Right renal pelvis (tissue), 4 donors: Measurements from ENCODE around the gene BEST2. TPM values are rescaled to one million over a fixed set of nuclear protein-coding genes. Genes with fewer than 3 reads are reported as not detected.
"Not testable (repeated sequence)": the region's sequence is repeated elsewhere in the genome, so short reads cannot be mapped to it uniquely, and the experiment has no call there.

Experiments used
- DNase-seq, 4 donors: peaks; one replicate each; pipeline ENCODE4 v3.0.0-alpha.2; 2013; ENCODE audit warnings: low read depth in 4 of 4, low spot score in 3 of 4, missing footprints in 1 of 4
- polyA plus RNA-seq, 4 donors: library from polyadenylated mRNA; unstranded; fragments of 120-200 nt; gene quantifications; one replicate each; pipeline ENCODE4 v1.2.1, GENCODE V29; 2013; ENCODE audit not compliant: insufficient read length in 4 of 4

The BEST2 gene
- polyA plus RNA-seq, 4 donors, result 0.12 TPM; not detected in 3

- no peak for DNase-seq
These were observed 44.8 kb downstream of the BEST2 start for GRCh38 chr19:12796146-12797071.

DNA sequence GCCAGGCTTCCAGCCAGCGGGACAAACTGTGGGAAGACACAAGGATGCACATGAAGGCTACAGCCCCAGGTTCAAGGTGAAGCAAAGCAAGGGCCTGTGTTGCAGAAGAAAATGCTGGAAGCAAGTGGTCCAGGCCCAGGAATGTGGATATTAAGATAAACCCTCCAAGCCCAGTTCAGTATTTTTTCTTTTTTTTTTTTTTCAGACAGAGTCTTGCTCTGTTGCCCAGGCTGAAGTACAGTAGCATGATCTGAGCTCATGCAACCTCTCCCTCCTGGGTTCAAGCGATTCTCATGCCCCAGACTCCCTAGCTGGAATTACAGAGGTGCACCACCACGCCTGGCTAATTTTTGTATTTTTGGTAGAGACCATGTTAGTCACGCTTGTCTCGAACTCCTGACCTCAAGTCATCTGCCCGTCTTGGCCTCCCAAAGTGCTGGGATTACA, 45.6 kb downstream of the BEST2 start:
- no peak for DNase-seq

DNA sequence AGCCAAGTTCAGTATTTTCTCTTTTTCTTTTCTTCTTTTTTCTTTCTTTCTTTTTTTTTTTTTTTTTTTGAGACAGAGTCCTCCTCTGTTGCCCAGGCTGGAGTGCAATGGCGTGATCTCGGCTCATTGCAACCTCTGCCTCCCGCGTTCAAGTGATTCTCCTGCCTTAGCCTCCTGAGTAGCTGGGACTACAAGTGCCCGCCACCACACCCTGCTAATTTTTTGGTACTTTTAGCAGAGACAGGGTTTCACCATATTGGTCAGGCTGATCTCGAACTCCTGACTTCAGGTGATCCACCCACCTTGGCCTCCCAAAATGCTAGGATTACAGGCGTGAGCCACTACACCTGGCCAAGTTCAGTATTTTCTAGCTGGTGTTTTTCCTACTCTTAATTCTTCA, 46.0 kb downstream of the BEST2 start:
- not testable (repeated sequence) for DNase-seq

DNA sequence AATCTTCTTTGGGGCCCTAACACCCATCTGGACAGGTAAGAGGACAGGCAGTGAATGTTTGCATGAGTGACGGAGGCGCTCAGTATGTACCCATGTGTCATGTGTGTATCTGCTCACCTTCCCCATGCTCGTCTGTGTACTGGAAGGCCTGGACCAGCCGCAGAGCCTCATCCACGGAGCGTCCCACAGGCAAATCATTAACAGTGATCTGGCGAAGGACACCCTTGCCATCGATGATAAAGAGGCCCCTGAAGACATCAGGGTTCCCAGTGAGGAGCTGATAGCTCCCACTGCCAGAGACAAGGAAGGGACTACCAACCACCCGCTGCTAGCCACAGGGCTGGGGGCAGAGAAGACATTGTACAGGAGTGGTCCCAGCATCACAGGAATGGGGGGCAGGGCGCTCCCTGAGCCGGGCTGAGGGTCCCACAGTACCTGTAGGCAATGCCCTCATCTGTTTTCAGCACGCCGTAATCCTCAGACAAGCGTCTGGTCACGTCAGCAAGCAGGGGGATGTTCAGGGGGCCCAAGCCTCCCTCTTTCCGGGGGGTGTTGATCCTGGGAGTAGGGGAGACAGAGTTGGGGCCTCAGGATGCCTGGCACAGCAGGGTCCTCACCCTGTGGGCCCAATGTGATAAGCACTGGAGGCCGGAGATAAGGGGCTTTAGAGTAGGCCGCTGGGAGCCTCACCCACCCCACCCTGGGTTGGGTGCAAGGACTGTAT, 48.3 kb downstream of the BEST2 start:
- no peak for DNase-seq

DNA sequence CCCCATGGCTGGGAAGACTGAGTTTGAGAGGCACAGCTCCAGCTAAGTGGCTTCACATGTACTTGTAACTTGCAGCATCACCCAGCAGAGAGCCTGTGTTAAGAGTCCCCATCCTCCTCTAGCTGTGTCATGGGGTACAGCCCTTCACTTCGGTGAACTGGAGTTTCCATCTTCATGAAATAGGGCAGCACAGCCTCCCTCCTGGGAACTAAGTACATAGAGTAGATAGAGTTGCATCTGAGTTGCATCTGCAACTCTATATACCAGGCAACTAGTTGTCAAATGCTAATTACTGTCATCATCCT, 48.8 kb downstream of the BEST2 start:
- DNase-seq, result no peak

GRCh38 chr19:12800923-12801465, 49.4 kb downstream of the BEST2 start:
- no peak for DNase-seq

- no peak for DNase-seq
These were observed 50.1 kb downstream of the BEST2 start, which contains the start of the genes PRDX2 and THSD8 for GRCh38 chr19:12801466-12802266. Gene PRDX2 (minus strand): TSS chr19:12801800. CDS start chr19:12801261, 539 bp downstream. Gene THSD8 (plus strand): TSS chr19:12802069. CDS start chr19:12802072, 3 bp downstream.

GRCh38 chr19:12802267-12803106, 50.9 kb downstream of the BEST2 start:
- DNase-seq, result no peak

- no peak for DNase-seq
These were observed 52.5 kb downstream of the BEST2 start for GRCh38 chr19:12804051-12804450.

GRCh38 chr19:12806242-12807081, 54.9 kb downstream of the BEST2 start, which contains the start of gene RNASEH2A:
Gene RNASEH2A (plus strand): TSS chr19:12806584. CDS start chr19:12806674, 90 bp downstream.
- DNase-seq, result peak in 1 of 4 donors; percentile 82

Other genes with a start within 250 kb of the BEST2 start
- 10 to 100 TPM; 13.5 to 15.9 (median 14.9) TPM for gene ZNF564, start 200.3 kb upstream of the BEST2 start, polyA plus RNA-seq
- 1 to 10 TPM; 3.9 to 5.1 (median 4.9) TPM for gene ZNF490, start 141.0 kb upstream of the BEST2 start, polyA plus RNA-seq
- gene ZNF791, start 140.9 kb upstream of the BEST2 start, polyA plus RNA-seq, result 10 to 100 TPM; 18.3 to 26.1 (median 24.1) TPM
- gene MAN2B1, start 85.0 kb upstream of the BEST2 start, polyA plus RNA-seq, result 10 to 100 TPM; 24.9 to 35.3 (median 29.7) TPM
- gene WDR83, start 85.0 kb upstream of the BEST2 start, polyA plus RNA-seq, result 10 to 100 TPM; 14.1 to 21.4 (median 15.0) TPM
- gene DHPS, start 69.9 kb upstream of the BEST2 start, polyA plus RNA-seq, result 10 to 100 TPM; 70.5 to 84.3 (median 75.8) TPM
- gene GNG14, start 63.8 kb upstream of the BEST2 start, polyA plus RNA-seq, result under 1 TPM in 2 of 4 donors, not detected in 2; 0.39 to 0.56 TPM
- 10 to 100 TPM; 12.1 to 18.5 (median 13.1) TPM for gene FBXW9, start 55.2 kb upstream of the BEST2 start, polyA plus RNA-seq
- 10 to 100 TPM; 65.4 to 76.8 (median 68.6) TPM for gene TNPO2, start 27.9 kb upstream of the BEST2 start, polyA plus RNA-seq
- 100 to 1,000 TPM; 155 to 204 (median 164) TPM for gene TRIR, start 17.1 kb upstream of the BEST2 start, polyA plus RNA-seq
- 10 to 100 TPM; 80.1 to 95.8 (median 88.6) TPM for gene GET3, start 14.3 kb upstream of the BEST2 start, polyA plus RNA-seq
- 10 to 100 TPM; 39.0 to 61.9 (median 42.5) TPM for gene HOOK2, start 23.8 kb downstream of the BEST2 start, polyA plus RNA-seq
- gene JUNB, start 39.7 kb downstream of the BEST2 start, polyA plus RNA-seq, result 10 to 100 TPM; 20.1 to 50.8 (median 38.2) TPM
- 100 to 1,000 TPM; 295 to 351 (median 312) TPM for gene PRDX2, start 50.0 kb downstream of the BEST2 start, polyA plus RNA-seq
- gene THSD8, start 50.3 kb downstream of the BEST2 start, polyA plus RNA-seq, result 10 to 100 TPM in 1 of 4 donors, 1 to 10 TPM in 3; 5.6 to 13.3 (median 7.5) TPM
- gene RNASEH2A, start 54.8 kb downstream of the BEST2 start, polyA plus RNA-seq, result 10 to 100 TPM; 29.2 to 42.0 (median 31.2) TPM
- gene RTBDN, start 82.8 kb downstream of the BEST2 start, polyA plus RNA-seq, result under 1 TPM in 1 of 4 donors, not detected in 3; 0.08 TPM
- gene MAST1, start 86.7 kb downstream of the BEST2 start, polyA plus RNA-seq, result 1 to 10 TPM in 2 of 4 donors, under 1 TPM in 2; 0.91 to 1.6 (median 1.1) TPM
- 10 to 100 TPM; 11.9 to 16.2 (median 12.7) TPM for gene DNASE2, start 129.7 kb downstream of the BEST2 start, polyA plus RNA-seq
- under 1 TPM; 0.41 to 0.49 (median 0.44) TPM for gene KLF1, start 135.4 kb downstream of the BEST2 start, polyA plus RNA-seq
- 10 to 100 TPM; 24.7 to 36.2 (median 30.4) TPM for gene GCDH, start 139.4 kb downstream of the BEST2 start, polyA plus RNA-seq
- gene SYCE2, start 167.5 kb downstream of the BEST2 start, polyA plus RNA-seq, result 1 to 10 TPM; 2.0 to 3.2 (median 2.9) TPM
- gene FARSA, start 181.9 kb downstream of the BEST2 start, polyA plus RNA-seq, result 10 to 100 TPM; 48.8 to 62.7 (median 49.4) TPM
- gene CALR, start 186.8 kb downstream of the BEST2 start, polyA plus RNA-seq, result 100 to 1,000 TPM; 804 to 950 (median 938) TPM
- gene RAD23A, start 194.1 kb downstream of the BEST2 start, polyA plus RNA-seq, result 10 to 100 TPM; 73.2 to 97.1 (median 81.5) TPM
- 10 to 100 TPM; 27.8 to 45.8 (median 30.0) TPM for gene GADD45GIP1, start 205.4 kb downstream of the BEST2 start, polyA plus RNA-seq
- gene DAND5, start 217.8 kb downstream of the BEST2 start, polyA plus RNA-seq, result under 1 TPM in 2 of 4 donors, not detected in 2; 0.10 to 0.14 TPM
- 10 to 100 TPM; 18.4 to 24.8 (median 19.4) TPM for gene NFIX, start 243.7 kb downstream of the BEST2 start, polyA plus RNA-seq